Measurements from ENCODE around the gene ZCCHC2.

Gene ZCCHC2

DNA sequence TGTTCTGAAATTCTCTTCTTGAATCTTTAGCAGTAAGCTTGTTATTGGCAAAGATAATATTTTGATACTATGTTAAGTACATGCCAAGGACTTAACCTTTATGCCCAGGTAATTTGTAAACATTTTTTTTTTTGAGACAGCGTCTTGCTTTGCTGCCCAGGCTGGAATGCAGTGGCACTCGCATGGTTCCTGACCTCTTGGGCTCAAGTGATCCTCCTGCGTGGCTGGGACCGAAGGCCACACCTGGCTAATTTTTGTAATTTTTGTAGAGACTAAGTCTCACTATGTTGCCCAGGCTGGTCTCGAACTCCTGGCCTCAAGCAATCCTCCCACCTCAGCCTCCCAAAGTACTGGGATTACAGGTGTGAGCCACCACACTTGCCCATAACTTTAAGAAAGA, 35.7 kb upstream of the ZCCHC2 start:
- DNase-seq (ENCODE audit: low read depth): no peak
- TF ChIP-seq, protein P1, sequence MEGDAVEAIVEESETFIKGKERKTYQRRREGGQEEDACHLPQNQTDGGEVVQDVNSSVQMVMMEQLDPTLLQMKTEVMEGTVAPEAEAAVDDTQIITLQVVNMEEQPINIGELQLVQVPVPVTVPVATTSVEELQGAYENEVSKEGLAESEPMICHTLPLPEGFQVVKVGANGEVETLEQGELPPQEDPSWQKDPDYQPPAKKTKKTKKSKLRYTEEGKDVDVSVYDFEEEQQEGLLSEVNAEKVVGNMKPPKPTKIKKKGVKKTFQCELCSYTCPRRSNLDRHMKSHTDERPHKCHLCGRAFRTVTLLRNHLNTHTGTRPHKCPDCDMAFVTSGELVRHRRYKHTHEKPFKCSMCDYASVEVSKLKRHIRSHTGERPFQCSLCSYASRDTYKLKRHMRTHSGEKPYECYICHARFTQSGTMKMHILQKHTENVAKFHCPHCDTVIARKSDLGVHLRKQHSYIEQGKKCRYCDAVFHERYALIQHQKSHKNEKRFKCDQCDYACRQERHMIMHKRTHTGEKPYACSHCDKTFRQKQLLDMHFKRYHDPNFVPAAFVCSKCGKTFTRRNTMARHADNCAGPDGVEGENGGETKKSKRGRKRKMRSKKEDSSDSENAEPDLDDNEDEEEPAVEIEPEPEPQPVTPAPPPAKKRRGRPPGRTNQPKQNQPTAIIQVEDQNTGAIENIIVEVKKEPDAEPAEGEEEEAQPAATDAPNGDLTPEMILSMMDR (conservative IDR thresholded peaks at IDR 0.05; ENCODE audit: low read depth, low read length): no peak
- no peak overlapping the region for H3K4me3 ChIP-seq (ENCODE audit: low read depth, low read length)

DNA sequence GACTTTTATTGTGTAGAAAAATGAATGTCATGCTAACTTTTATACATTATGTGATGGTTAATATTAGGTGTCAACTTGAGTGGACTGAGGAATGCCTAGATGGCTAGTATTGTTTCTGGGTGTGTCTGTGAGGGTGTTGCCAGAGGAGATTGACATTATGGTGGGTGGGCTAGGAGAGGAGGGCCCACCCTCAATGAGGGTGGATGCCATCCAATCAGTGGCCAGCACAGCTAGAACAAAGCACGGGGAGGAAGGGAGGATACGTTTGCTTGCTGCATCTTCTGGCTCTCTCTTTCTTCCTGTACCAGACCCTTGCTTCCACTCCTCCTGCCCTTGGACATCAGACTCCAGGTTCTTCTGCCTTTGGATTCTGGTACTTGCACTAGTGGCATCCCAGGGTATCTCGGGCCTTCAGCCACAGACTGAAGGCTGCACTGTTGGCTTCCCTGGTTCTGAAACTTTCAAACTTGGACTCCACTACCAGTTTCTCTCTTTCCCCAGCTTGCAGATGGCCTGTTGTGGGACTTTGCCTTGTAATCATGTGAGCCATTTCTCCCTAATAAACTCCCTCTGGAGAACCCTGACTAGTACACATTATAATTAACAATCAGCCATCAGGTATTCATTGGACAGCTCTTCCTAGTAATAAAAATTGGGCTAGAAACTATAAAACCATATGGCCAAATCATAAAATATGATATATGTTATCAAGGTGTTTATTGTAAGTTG, 31.7 kb upstream of the ZCCHC2 start:
- DNase-seq (ENCODE audit: low read depth): no peak
- H3K4me3 ChIP-seq (ENCODE audit: low read depth, low read length): no peak overlapping the region
- TF ChIP-seq, protein P1 (conservative IDR thresholded peaks at IDR 0.05; ENCODE audit: low read depth, low read length): no peak

DNA sequence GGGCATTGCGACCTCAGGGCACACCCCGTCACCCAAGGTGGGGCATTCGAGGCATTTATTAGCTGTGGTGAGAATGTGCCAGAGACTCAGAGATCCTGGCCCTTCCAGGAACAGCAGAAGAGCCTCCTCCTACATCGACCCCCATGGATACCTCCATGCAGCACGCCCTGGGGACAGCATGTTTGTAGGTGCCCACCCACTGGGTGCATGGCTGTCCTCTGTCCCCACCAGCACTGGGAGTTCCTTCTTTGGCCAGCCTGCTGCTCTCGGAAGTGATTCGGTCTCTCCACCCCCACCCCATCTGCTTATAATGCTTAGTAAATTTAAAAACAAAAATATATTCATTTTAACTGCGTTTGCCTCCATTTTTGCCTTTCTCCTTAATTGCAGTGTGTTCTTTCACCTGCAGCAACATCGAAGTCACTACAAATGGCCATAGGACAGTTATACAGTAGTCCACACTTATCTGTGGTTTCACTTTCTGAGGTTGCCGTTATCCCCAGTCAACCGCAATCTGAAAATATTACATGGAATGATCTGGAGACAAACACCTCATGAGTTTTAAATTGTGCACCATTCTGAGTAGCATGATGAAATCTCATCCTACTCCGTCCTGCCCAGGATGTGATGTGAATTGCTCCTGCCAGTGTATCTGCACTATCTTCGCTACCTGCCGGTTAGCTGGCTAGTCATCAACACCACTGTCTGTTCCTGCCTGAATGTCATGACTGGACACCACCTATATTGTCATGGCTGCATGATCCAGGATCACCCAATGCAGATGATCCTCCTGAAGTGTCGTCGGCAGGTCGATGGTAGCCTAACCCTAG, 29.6 kb upstream of the ZCCHC2 start:
- H3K4me3 ChIP-seq (ENCODE audit: low read depth, low read length): no peak overlapping the region
- no peak for DNase-seq (ENCODE audit: low read depth)
- TF ChIP-seq, protein P1 (conservative IDR thresholded peaks at IDR 0.05; ENCODE audit: low read depth, low read length): no peak

DNA sequence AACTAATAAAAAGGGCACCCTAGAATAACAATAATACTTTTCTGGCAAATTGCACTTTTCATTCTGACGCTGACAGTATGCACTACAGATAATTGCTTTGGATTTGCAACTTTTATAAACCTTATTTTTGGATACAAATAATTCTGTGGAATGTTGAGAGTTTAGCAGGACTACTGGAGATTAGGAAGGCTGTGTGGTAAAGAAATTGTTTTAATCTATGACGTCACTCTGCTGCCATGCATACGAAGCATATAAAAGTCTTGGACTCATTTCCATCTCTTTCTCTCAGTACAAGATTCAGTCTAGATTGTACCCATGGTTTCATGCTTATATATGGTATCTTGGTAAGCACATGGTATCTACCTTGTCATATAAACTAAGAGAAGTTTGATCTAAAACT, 28.1 kb upstream of the ZCCHC2 start:
- no peak overlapping the region for H3K4me3 ChIP-seq (ENCODE audit: low read depth, low read length)
- DNase-seq (ENCODE audit: low read depth): no peak
- TF ChIP-seq, protein P1 (conservative IDR thresholded peaks at IDR 0.05; ENCODE audit: low read depth, low read length): no peak

- TF ChIP-seq, protein P1 (conservative IDR thresholded peaks at IDR 0.05; ENCODE audit: low read depth, low read length): no peak
- no peak for DNase-seq (ENCODE audit: low read depth)
- no peak overlapping the region for H3K4me3 ChIP-seq (ENCODE audit: low read depth, low read length)
Measured at GRCh38 chr18:62496262-62496661, 26.6 kb upstream of the ZCCHC2 start.

- H3K4me3 ChIP-seq (ENCODE audit: low read depth, low read length): no peak overlapping the region
- TF ChIP-seq, protein P1 (conservative IDR thresholded peaks at IDR 0.05; ENCODE audit: low read depth, low read length): no peak
- no peak for DNase-seq (ENCODE audit: low read depth)
Measured at GRCh38 chr18:62497190-62497772, 25.5 kb upstream of the ZCCHC2 start.
